ENCODE results near the gene ZC3H7A. TPM values are rescaled to one million over a fixed set of nuclear protein-coding genes. Genes with fewer than 3 reads are reported as not detected.

ZC3H7A gene
- total and polyA plus RNA-seq, 2 experiments from 2014 or later = 44.7 to 55.5 TPM

GRCh38 chr16:11757671-11758545, 39.1 kb downstream of the ZC3H7A start:
- no peaks in the 10 kb centered on the region for H3K9me3 ChIP-seq (ENCODE audit: low read depth)
- H3K4me1 ChIP-seq (ENCODE audit: low read depth) = no peaks in the 10 kb centered on the region
- DNase-seq (ENCODE audit: low read depth in 1 of 2, low spot score in 1 of 2) = peak in 1 of 2 donors; percentile 77
- no peaks in the 10 kb centered on the region for H3K27me3 ChIP-seq
- peaks cover 78% of the 10 kb centered on the region for H3K36me3 ChIP-seq
- no peak overlapping the region for H3K4me3 ChIP-seq
- no peak for TF ChIP-seq CTCF (IDR thresholded peaks at IDR 0.05; ENCODE audit: low read depth, low read length)
- H3K27ac ChIP-seq = no peak overlapping the region

GRCh38 chr16:11756248-11756647, 40.8 kb downstream of the ZC3H7A start:
- Histone ChIP-seq H3K4me1 (ENCODE audit: low read depth) (no peaks in the 10 kb centered on the region), H3K9me3 (ENCODE audit: low read depth) (no peaks in the 10 kb centered on the region), H3K36me3 (peaks cover 78% of the 10 kb centered on the region), H3K27ac (no peak overlapping the region), H3K27me3 (no peaks in the 10 kb centered on the region), H3K4me3 (no peak overlapping the region)
- no peak for TF ChIP-seq CTCF (IDR thresholded peaks at IDR 0.05; ENCODE audit: low read depth, low read length)
- no peak for DNase-seq (ENCODE audit: low read depth in 1 of 2, low spot score in 1 of 2)

- H3K36me3 ChIP-seq = peaks cover 78% of the 10 kb centered on the region
- H3K27me3 ChIP-seq = no peaks in the 10 kb centered on the region
- no peak for DNase-seq (ENCODE audit: low read depth in 1 of 2, low spot score in 1 of 2)
- no peak overlapping the region for H3K27ac ChIP-seq
- no peak for TF ChIP-seq CTCF (IDR thresholded peaks at IDR 0.05; ENCODE audit: low read depth, low read length)
- H3K4me1 ChIP-seq (ENCODE audit: low read depth) = no peaks in the 10 kb centered on the region
- H3K4me3 ChIP-seq = no peak overlapping the region
- H3K9me3 ChIP-seq (ENCODE audit: low read depth) = no peaks in the 10 kb centered on the region
These were observed 41.9 kb downstream of the ZC3H7A start for GRCh38 chr16:11755022-11755760.

GRCh38 chr16:11752856-11753255, 44.2 kb downstream of the ZC3H7A start:
- H3K27me3 ChIP-seq = no peaks in the 10 kb centered on the region
- H3K27ac ChIP-seq = no peak overlapping the region
- no peaks in the 10 kb centered on the region for H3K9me3 ChIP-seq (ENCODE audit: low read depth)
- H3K4me3 ChIP-seq = no peak overlapping the region
- no peaks in the 10 kb centered on the region for H3K4me1 ChIP-seq (ENCODE audit: low read depth)
- peaks cover 71% of the 10 kb centered on the region for H3K36me3 ChIP-seq
- DNase-seq (ENCODE audit: low read depth in 1 of 2, low spot score in 1 of 2) = no peak
- TF ChIP-seq CTCF (IDR thresholded peaks at IDR 0.05; ENCODE audit: low read depth, low read length) = no peak

- Histone ChIP-seq H3K4me1 (ENCODE audit: low read depth) (no peaks in the 10 kb centered on the region), H3K4me3 (no peak overlapping the region), H3K27me3 (no peaks in the 10 kb centered on the region), H3K27ac (peak overlapping the region; percentile 34), H3K9me3 (ENCODE audit: low read depth) (no peaks in the 10 kb centered on the region), H3K36me3 (peaks cover 48% of the 10 kb centered on the region)
- no peak for DNase-seq (ENCODE audit: low read depth in 1 of 2, low spot score in 1 of 2)
- no peak for TF ChIP-seq CTCF (IDR thresholded peaks at IDR 0.05; ENCODE audit: low read depth, low read length)
These were observed 47.0 kb downstream of the ZC3H7A start for GRCh38 chr16:11750056-11750455.
